IMR-90 (cell line): ENCODE measurements around the gene ABLIM3.

Source experiments
- BHLHE40 ChIP-seq: fragments of 150-350 bp; IDR thresholded peaks from 2 replicates; pipeline ENCODE4 v1.6.1; 2016; ENCODE audit warnings: mild to moderate bottlenecking, low read depth, low read length
- CEBPB ChIP-seq: IDR thresholded peaks from 2 replicates; pipeline ENCODE4 v1.6.1; 2012; ENCODE audit warnings: low read depth, low read length, improper control_type of control experiment
- CHD1 ChIP-seq: IDR thresholded peaks from 2 replicates; pipeline ENCODE4 v1.6.1; 2012; ENCODE audit warnings: low read depth, low read length, improper control_type of control experiment
- CTCF ChIP-seq: conservative IDR thresholded peaks from 2 replicates; pipeline ENCODE4 v1.5.1; 2012; ENCODE audit warnings: mild to moderate bottlenecking, low read depth, low read length, improper control_type of control experiment
- MAFK ChIP-seq: IDR thresholded peaks from 2 replicates; pipeline ENCODE4 v1.6.1; 2012; ENCODE audit warnings: low read depth, low read length, improper control_type of control experiment
- MAZ ChIP-seq: IDR thresholded peaks from 2 replicates; pipeline ENCODE4 v1.6.1; 2012; ENCODE audit warnings: low read depth, mild to moderate bottlenecking, low read length, improper control_type of control experiment, moderate library complexity, borderline replicate concordance
- MXI1 ChIP-seq: IDR thresholded peaks from 2 replicates; pipeline ENCODE4 v1.6.1; 2012; ENCODE audit warnings: low read depth, mild to moderate bottlenecking, low read length, moderate library complexity, borderline replicate concordance
- NFE2L2 ChIP-seq: fragments of 150-350 bp; IDR thresholded peaks from 2 replicates; pipeline ENCODE4 v1.6.1; 2016; ENCODE audit warnings: low read depth, mild to moderate bottlenecking, low read length
- POLR2A ChIP-seq: IDR thresholded peaks from 2 replicates; pipeline ENCODE4 v1.6.1; 2012; ENCODE audit warnings: mild to moderate bottlenecking, low read depth, low read length
- RAD21 ChIP-seq: IDR thresholded peaks from 2 replicates; pipeline ENCODE4 v1.6.1; 2012; ENCODE audit warnings: low read length, improper control_type of control experiment
- RCOR1 ChIP-seq: IDR thresholded peaks from 2 replicates; pipeline ENCODE4 v1.6.1; 2012; ENCODE audit warnings: mild to moderate bottlenecking, low read length, improper control_type of control experiment; ENCODE audit not compliant: insufficient replicate concordance
- SMC3 ChIP-seq: fragments of 150-350 bp; IDR thresholded peaks from 2 replicates; pipeline ENCODE4 v1.6.1; 2016; ENCODE audit warnings: low read depth, mild to moderate bottlenecking, antibody characterized with exemption, low read length, moderate library complexity
- USF2 ChIP-seq: fragments of 150-350 bp; IDR thresholded peaks from 2 replicates; pipeline ENCODE4 v1.6.1; 2017; ENCODE audit warnings: mild to moderate bottlenecking, antibody characterized with exemption, low read length, low read depth

DNA sequence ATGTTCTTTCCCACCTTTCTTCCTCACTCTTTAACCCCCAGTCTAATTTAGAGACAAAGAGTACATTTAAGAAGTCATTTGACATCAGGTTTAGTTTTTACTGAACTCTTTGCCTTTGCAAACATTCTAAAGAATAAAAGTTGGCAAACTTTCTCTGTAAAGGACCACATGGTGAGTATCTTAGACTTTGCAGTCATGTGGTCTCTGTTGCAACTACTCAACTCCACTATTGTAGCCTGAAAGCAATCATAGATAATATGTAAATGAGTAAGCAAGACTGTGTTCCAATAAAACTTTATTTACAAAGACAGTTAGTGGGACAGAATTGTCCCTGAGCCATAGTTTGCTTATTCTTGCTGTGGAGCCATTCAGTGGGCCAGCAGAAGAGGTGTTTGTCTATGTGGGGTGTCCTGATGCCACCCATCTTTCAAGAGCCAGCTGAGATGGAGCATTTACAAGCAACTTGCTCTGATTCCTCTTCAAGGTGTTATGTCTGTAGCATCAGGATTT, 25.4 kb downstream of the ABLIM3 start:
- TF ChIP-seq RCOR1 (no peak), CTCF (no peak), BHLHE40 (no peak), POLR2A (no peak), MAFK (no peak), RAD21 (no peak), USF2 (no peak; the same call in 1 of the 2 replicates), CEBPB (no peak), CHD1 (no peak), MXI1 (no peak), SMC3 (no peak), NFE2L2 (no peak), MAZ (no peak)
